HepG2 (cell line): ENCODE results near the gene C11orf71. TPM values are rescaled to one million over a fixed set of nuclear protein-coding genes. Genes with fewer than 3 reads are reported as not detected.

Experiments
- ATAC-seq: fragments of 200-7000 bp; cut with Tn5 transposase; 3 replicates; pipeline ENCODE4 v1.9.1; 2020; ENCODE audit warnings: mild to moderate bottlenecking, moderate library complexity
- BruUV-seq: library from RNA; stranded (reverse); fragments of 400-500 nt; replicated peaks from 2 replicates; lab custom pipeline; 2021; lab: Mats Ljungman, UMichigan
- CTCF ChIA-PET: fragments of 300-600 bp; formaldehyde crosslinking; extraction: SDS; loops from one replicate; lab custom pipeline; 2021; ENCODE audit warnings: low total read pairs, inconsistent platforms, low intra/inter-chr PET ratio; lab: Yijun Ruan, JAX
- POLR2A ChIA-PET: fragments of 350-600 bp; sonication (Branson Sonifier 250); formaldehyde crosslinking; loops from one replicate; lab custom pipeline; 2020; ENCODE audit warnings: antibody characterized with exemption, inconsistent platforms; lab: Yijun Ruan, JAX
- DNase-seq: peaks from one replicate; pipeline ENCODE4 v3.0.0-alpha.2; 2015; ENCODE audit warnings: low spot score
- FAIRE-seq: peaks from 3 replicates; lab custom pipeline; 2011; peaks lifted over from hg19 to GRCh38; lab: Jason Lieb, UNC
- H2AFZ ChIP-seq: one replicate; pipeline ENCODE4 v1.6.1; 2011; ENCODE audit warnings: low read length, inconsistent platforms
- H3K27ac ChIP-seq: fragments of 300-600 bp; 3 replicates; pipeline ENCODE4 v1.8.0; 2011; ENCODE audit warnings: mixed run types, mild to moderate bottlenecking, mixed read lengths, low read length, inconsistent platforms; ENCODE audit not compliant: insufficient read depth; ENCODE audit errors: extremely low read length
- H3K27me3 ChIP-seq, 2 experiments: fragments of 200-600 bp in 1 of 2; 2 replicates in 1 of 2; 3 replicates in 1 of 2; pipeline versions ENCODE4 v1.6.0 to v1.8.0; 2011; ENCODE audit warnings: low read length in 2 of 2, mild to moderate bottlenecking in 2 of 2, moderate library complexity in 2 of 2, inconsistent platforms in 1 of 2; ENCODE audit not compliant: insufficient read depth in 2 of 2, control insufficient read depth in 1 of 2
- H3K36me3 ChIP-seq, 2 experiments: fragments of 200-600 bp in 1 of 2; replicated peaks in 1 of 2; 2 replicates in 1 of 2; 3 replicates in 1 of 2; pipeline versions ENCODE4 v1.5.1 to v1.8.0; 2011; ENCODE audit warnings: low read length in 2 of 2, inconsistent platforms in 1 of 2; ENCODE audit not compliant: insufficient read depth in 2 of 2, control insufficient read depth in 1 of 2
- H3K4me1 ChIP-seq: 2 replicates; pipeline ENCODE4 v1.5.1; 2012; ENCODE audit warnings: low read length, inconsistent platforms; ENCODE audit not compliant: insufficient read depth
- H3K4me2 ChIP-seq: 2 replicates; pipeline ENCODE4 v1.6.0; 2011; ENCODE audit warnings: low read depth, low read length, inconsistent platforms
- H3K4me3 ChIP-seq, 3 experiments: fragments of 200-600 bp in 1 of 3; sonication (generic), shearing (Covaris generic) in 1 of 3; replicated peaks in 1 of 3; 2 replicates each; pipeline ENCODE4 v1.5.1; 2011 to 2016; ENCODE audit warnings: low read length in 3 of 3, inconsistent platforms in 2 of 3, low read depth in 2 of 3, mild to moderate bottlenecking in 2 of 3, control low read depth in 1 of 3, mixed read lengths in 1 of 3; ENCODE audit not compliant: insufficient read depth in 1 of 3
- H3K79me2 ChIP-seq: one replicate; pipeline ENCODE4 v1.6.1; 2011; ENCODE audit warnings: low read length, inconsistent platforms; ENCODE audit not compliant: insufficient read depth
- H3K9ac ChIP-seq: 2 replicates; pipeline ENCODE4 v1.6.0; 2011; ENCODE audit warnings: mild to moderate bottlenecking, low read depth, low read length, inconsistent platforms; ENCODE audit not compliant: insufficient read depth
- H3K9me3 ChIP-seq: 2 replicates; pipeline ENCODE4 v1.5.1; 2012; ENCODE audit warnings: mild to moderate bottlenecking, low read length
- H4K20me1 ChIP-seq: 2 replicates; pipeline ENCODE4 v1.6.0; 2011; ENCODE audit warnings: inconsistent platforms, mild to moderate bottlenecking, low read length, moderate library complexity; ENCODE audit not compliant: insufficient read depth
- AKAP8 ChIP-seq: sonication (generic); formaldehyde crosslinking; IDR thresholded peaks from 2 replicates; pipeline ENCODE4 v1.5.1; 2020; ENCODE audit warnings: mild to moderate bottlenecking, missing genetic modification reagents
- ATRX ChIP-seq: sonication (generic); formaldehyde crosslinking; IDR thresholded peaks from 2 replicates; pipeline ENCODE4 v1.4.0; 2020; ENCODE audit warnings: missing genetic modification reagents, borderline replicate concordance
- ELK4 ChIP-seq: sonication (generic); formaldehyde crosslinking; IDR thresholded peaks from 2 replicates; pipeline ENCODE4 v1.9.0; 2021; ENCODE audit warnings: missing genetic modification reagents, borderline replicate concordance
- MBD4 ChIP-seq: IDR thresholded peaks from 2 replicates; pipeline ENCODE4 v1.6.1; 2012; ENCODE audit warnings: low read length, inconsistent platforms, borderline replicate concordance
- PAWR ChIP-seq: sonication (generic); formaldehyde crosslinking; IDR thresholded peaks from 2 replicates; pipeline ENCODE4 v1.4.0; 2020; ENCODE audit warnings: missing genetic modification reagents, mild to moderate bottlenecking, borderline replicate concordance
- PCBP1 ChIP-seq: fragments of 200-400 bp; formaldehyde crosslinking; IDR thresholded peaks from 2 replicates; pipeline ENCODE4 v1.6.1; 2017; ENCODE audit warnings: mild to moderate bottlenecking, low read depth, low read length, borderline replicate concordance
- RBAK ChIP-seq: sonication (generic); formaldehyde crosslinking; IDR thresholded peaks from 2 replicates; pipeline ENCODE4 v1.5.1; 2020; ENCODE audit warnings: mild to moderate bottlenecking, missing genetic modification reagents
- SMAD3 ChIP-seq: sonication (generic); formaldehyde crosslinking; IDR thresholded peaks from 2 replicates; pipeline ENCODE4 v1.4.0; 2020; ENCODE audit warnings: missing genetic modification reagents
- SMARCC2 ChIP-seq: fragments of 450-650 bp; IDR thresholded peaks from 2 replicates; pipeline ENCODE4 v1.6.1; 2017; ENCODE audit warnings: antibody characterized with exemption, mild to moderate bottlenecking
- TFAP4 ChIP-seq: sonication (generic); IDR thresholded peaks from 2 replicates; pipeline ENCODE4 v1.6.1; 2016; ENCODE audit warnings: low read depth, borderline replicate concordance
- ZBTB38 ChIP-seq: sonication (generic); formaldehyde crosslinking; IDR thresholded peaks from 2 replicates; pipeline ENCODE4 v1.5.1; 2020; ENCODE audit warnings: mild to moderate bottlenecking, missing genetic modification reagents
- ZNF224 ChIP-seq: sonication (generic); formaldehyde crosslinking; IDR thresholded peaks from 2 replicates; pipeline ENCODE4 v1.5.0; 2020; ENCODE audit warnings: mild to moderate bottlenecking, missing genetic modification reagents
- ZNF432 ChIP-seq: sonication (generic); formaldehyde crosslinking; IDR thresholded peaks from 2 replicates; pipeline ENCODE4 v1.5.0; 2020; ENCODE audit warnings: missing genetic modification reagents, mild to moderate bottlenecking, borderline replicate concordance
- ZNF597 ChIP-seq: sonication (generic); formaldehyde crosslinking; IDR thresholded peaks from 2 replicates; pipeline ENCODE4 v1.5.0; 2020; ENCODE audit warnings: missing genetic modification reagents
- ZNF772 ChIP-seq: sonication (generic); formaldehyde crosslinking; IDR thresholded peaks from 2 replicates; pipeline ENCODE4 v1.5.0; 2020; ENCODE audit warnings: mild to moderate bottlenecking, missing genetic modification reagents
- ZNF800 ChIP-seq: sonication (generic); formaldehyde crosslinking; IDR thresholded peaks from 2 replicates; pipeline ENCODE4 v1.4.0; 2020; ENCODE audit warnings: missing genetic modification reagents
- ZNF891 ChIP-seq: sonication (generic); formaldehyde crosslinking; IDR thresholded peaks from 2 replicates; pipeline ENCODE4 v1.5.0; 2020; ENCODE audit warnings: mild to moderate bottlenecking, missing genetic modification reagents
- ZSCAN21 ChIP-seq: sonication (generic); formaldehyde crosslinking; IDR thresholded peaks from 2 replicates; pipeline ENCODE4 v1.8.0; 2022; ENCODE audit warnings: mild to moderate bottlenecking, missing genetic modification reagents, moderate library complexity, borderline replicate concordance
- WGBS: methylation state at CpG from one replicate; pipeline ENCODE4 v1.1.6; 2017; ENCODE audit warnings: low lambda C conversion rate; 5-methylcytosine and 5-hydroxymethylcytosine counted together
- in situ Hi-C: cut with HindIII; loops from 2 replicates; pipeline ENCODE4 v1.10.0; 2017; ENCODE audit warnings: low pct_unique_long_range_greater_than_20kb; ENCODE audit not compliant: extremely low pct_ligation_motif_present
- intact Hi-C: fragments of 100-400 bp; cut with micrococcal nuclease; formaldehyde crosslinking; loops from one replicate; pipeline ENCODE4 v1.10.0; 2022; ENCODE audit not compliant: unreplicated experiment
- polyA plus RNA-seq, 8 experiments: library from polyadenylated mRNA; depleted of rRNA in 3 of 8; stranded (reverse) in 7 of 8; unstranded in 1 of 8; fragments of >200 nt; fragmentation: Illumina TruSeq in 4 of 8; extraction: Trizol in 4 of 8; gene quantifications; 2 replicates each; pipeline versions ENCODE4 v1.2.1 to v1.2.3, GENCODE V29; 2011 to 2016; ENCODE audit warnings: low read depth in 4 of 8, missing spikeins in 1 of 8, mixed read lengths in 1 of 8; ENCODE audit not compliant: insufficient read depth in 1 of 8
- total RNA-seq, 5 experiments: library from RNA; depleted of rRNA; stranded (reverse); fragments of >200 nt; fragmentation: Illumina TruSeq; extraction: Trizol; gene quantifications; 2 replicates each; pipeline ENCODE4 v1.2.3, GENCODE V29; 2016; ENCODE audit warnings: low read depth in 1 of 5

The C11orf71 gene
- total and polyA plus RNA-seq, 2 of the 13 experiments (the other 11 are each of a cell fraction or from before 2014, with no cell fraction given), result 7.1 to 7.8 TPM

- no peak for TF ChIP-seq MBD4
- 0 out of 2 replicates have a peak, but pooled peaks have one; percentile 72 for TF ChIP-seq ZNF891 (CRISPR knock-in tag)
- peak; percentile 83; the same call in 1 of the 2 replicates for TF ChIP-seq ZNF772 (CRISPR knock-in tag)
- TF ChIP-seq ZSCAN21 (CRISPR knock-in tag), result peak; percentile 90; the same call in 1 of the 2 replicates
Observed at GRCh38 chr11:114439229-114440120, 39.2 kb upstream of the C11orf71 start, which contains the start of gene REXO2 (continued).

GRCh38 chr11:114438303-114438702, 38.0 kb upstream of the C11orf71 start:
- Histone ChIP-seq H3K36me3 (no peaks in the 10 kb centered on the region; a peak in 1 of 5 replicates), H3K4me2 (peak overlapping the region; percentile 76; the same call in 1 of the 2 replicates), H3K79me2 (peaks cover 36% of the 10 kb centered on the region), H2AFZ (no peak overlapping the region), H3K27me3 (no peaks in the 10 kb centered on the region; a peak in 1 of 5 replicates), H3K9me3 (no peaks in the 10 kb centered on the region), H3K4me1 (peaks cover 25% of the 10 kb centered on the region), H4K20me1 (0 out of 2 replicates have a peak, but pooled peaks cover 7% of the 10 kb centered on the region), H3K9ac (no peak overlapping the region), H3K27ac (no peak overlapping the region), H3K4me3 (no peak overlapping the region)
- POLR2A ChIA-PET, result interaction anchor here (0.8 to 1.4 kb wide), 3 partner anchors 8 to 38 kb away, joined by 3 to 17 read pairs (median 4); partner anchors contain the start of genes C11orf71 and RBM7
- DNase-seq (no peak), FAIRE-seq (no peak), ATAC-seq (no peak)
- 99% methylated on average over 6 of the region's 6 CpGs for WGBS
- no TSS peak for BruUV-seq
- intact Hi-C loops, result no loop called here
- in situ Hi-C loops, result no loop called here
- CTCF ChIA-PET, result no interaction called here
- TF ChIP-seq ZNF800 (CRISPR knock-in tag), result no peak
- no peak for TF ChIP-seq ZNF224 (CRISPR knock-in tag)
- TF ChIP-seq ZBTB38 (CRISPR knock-in tag), result no peak
- TF ChIP-seq PAWR, result no peak
- TF ChIP-seq PCBP1, result no peak
- no peak for TF ChIP-seq ATRX (CRISPR knock-in tag)
- no peak for TF ChIP-seq SMAD3 (CRISPR knock-in tag)
- TF ChIP-seq TFAP4, result no peak
- no peak for TF ChIP-seq ZNF597 (CRISPR knock-in tag)
- TF ChIP-seq SMARCC2, result no peak
- TF ChIP-seq AKAP8 (CRISPR knock-in tag), result no peak
- TF ChIP-seq ELK4 (CRISPR knock-in tag), result no peak
- TF ChIP-seq RBAK (CRISPR knock-in tag), result no peak
- TF ChIP-seq ZNF432, result no peak
